Stimulated activated memory B cell treated with anti-CD40 and anti-IgM and Interleukin-4, amounts not matched to agents 10 μg/mL and 1 μg/mL and 100 μg/mL, for 72 hours (primary cell): ENCODE results near the gene FCGBP.
"Not testable (repeated sequence)": the region's sequence is repeated elsewhere in the genome, so short reads cannot be mapped to it uniquely, and the experiment has no call there.

Experiments
- ATAC-seq: fragments of 150-1000 bp; cut with Tn5 transposase; 2 replicates; pipeline ENCODE4 v1.10.0; 2021
- H3K27ac Mint-ChIP-seq: one replicate; pipeline ENCODE4 v1.8.0; 2022; ENCODE audit warnings: mild to moderate bottlenecking, mixed read lengths
- H3K27me3 Mint-ChIP-seq: one replicate; pipeline ENCODE4 v1.8.0; 2022; ENCODE audit warnings: mixed read lengths
- H3K36me3 Mint-ChIP-seq: one replicate; pipeline ENCODE4 v1.8.0; 2022; ENCODE audit warnings: mixed read lengths
- H3K4me1 Mint-ChIP-seq: one replicate; pipeline ENCODE4 v1.8.0; 2022; ENCODE audit warnings: mixed read lengths
- H3K4me3 Mint-ChIP-seq: one replicate; pipeline ENCODE4 v1.8.0; 2022; ENCODE audit warnings: mild to moderate bottlenecking, moderate library complexity, mixed read lengths
- H3K9me3 Mint-ChIP-seq: one replicate; pipeline ENCODE4 v1.8.0; 2022; ENCODE audit warnings: mixed read lengths

Gene FCGBP

DNA sequence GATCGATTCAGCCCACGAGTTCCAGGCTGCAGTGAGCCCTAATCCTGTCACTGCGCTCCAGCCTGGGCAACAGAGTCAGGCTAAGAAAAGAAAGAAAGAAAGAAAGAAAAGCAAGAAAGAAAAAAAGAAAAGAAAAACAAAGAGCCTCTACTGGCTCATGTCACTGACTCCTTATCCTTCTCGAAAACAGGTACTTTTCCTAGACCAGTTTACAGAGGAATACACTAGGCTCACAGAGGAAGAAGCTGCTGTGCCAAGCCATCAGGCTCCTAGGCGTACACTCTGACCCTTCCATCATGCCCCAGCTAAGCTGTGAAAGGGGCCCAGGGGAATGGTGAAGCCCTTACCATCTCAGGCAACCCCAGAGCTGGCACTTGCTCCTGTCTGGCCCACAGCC, 41.9 kb downstream of the FCGBP start:
- not testable (repeated sequence) for H3K9me3 Mint-ChIP-seq, H3K27me3 Mint-ChIP-seq, H3K4me3 Mint-ChIP-seq, H3K36me3 Mint-ChIP-seq, H3K27ac Mint-ChIP-seq, H3K4me1 Mint-ChIP-seq, ATAC-seq

DNA sequence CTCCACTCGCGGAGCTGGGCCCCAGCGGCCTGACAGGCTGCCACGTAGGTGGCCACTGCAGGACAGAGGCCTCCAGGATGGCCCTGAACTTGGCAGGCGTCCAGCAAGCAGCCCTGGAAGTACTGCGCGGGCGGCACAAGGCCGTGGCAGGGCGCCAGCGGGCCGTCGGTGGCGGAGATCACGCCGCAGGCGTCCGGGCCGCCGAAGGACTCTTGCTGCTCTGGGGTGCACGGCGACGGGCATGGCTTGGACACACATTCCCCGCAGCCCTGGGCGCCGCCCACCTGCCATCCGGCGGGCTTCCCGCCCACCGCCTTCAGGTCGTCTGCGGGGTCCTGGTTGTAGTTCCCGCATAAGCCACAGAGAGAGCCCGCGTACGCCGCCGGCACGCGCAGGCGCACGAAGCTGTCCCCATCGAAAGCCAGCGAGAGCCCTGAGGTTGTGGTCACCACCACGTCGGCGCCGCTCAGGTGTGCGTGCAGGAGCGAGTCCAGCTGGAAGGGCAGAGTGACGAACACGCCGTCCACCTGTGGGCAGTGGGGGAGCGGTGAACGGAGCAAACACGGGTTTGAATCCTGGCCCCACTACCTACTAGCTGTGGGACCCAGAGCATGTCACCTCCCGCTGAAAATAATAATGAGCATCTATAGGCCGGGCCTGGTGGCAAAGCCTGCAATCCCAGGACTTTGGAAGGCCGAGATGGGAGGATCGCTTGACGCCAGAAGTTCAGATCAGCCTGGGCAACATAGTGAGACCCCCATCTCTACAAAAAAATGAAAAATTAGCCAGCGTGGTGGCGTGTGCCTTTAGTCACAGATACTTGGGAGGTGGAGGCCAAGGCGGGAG, 42.6 kb downstream of the FCGBP start:
- not testable (repeated sequence) for H3K9me3 Mint-ChIP-seq, H3K27ac Mint-ChIP-seq, H3K27me3 Mint-ChIP-seq, H3K4me1 Mint-ChIP-seq, H3K4me3 Mint-ChIP-seq, H3K36me3 Mint-ChIP-seq
- ATAC-seq = peak; percentile 25

DNA sequence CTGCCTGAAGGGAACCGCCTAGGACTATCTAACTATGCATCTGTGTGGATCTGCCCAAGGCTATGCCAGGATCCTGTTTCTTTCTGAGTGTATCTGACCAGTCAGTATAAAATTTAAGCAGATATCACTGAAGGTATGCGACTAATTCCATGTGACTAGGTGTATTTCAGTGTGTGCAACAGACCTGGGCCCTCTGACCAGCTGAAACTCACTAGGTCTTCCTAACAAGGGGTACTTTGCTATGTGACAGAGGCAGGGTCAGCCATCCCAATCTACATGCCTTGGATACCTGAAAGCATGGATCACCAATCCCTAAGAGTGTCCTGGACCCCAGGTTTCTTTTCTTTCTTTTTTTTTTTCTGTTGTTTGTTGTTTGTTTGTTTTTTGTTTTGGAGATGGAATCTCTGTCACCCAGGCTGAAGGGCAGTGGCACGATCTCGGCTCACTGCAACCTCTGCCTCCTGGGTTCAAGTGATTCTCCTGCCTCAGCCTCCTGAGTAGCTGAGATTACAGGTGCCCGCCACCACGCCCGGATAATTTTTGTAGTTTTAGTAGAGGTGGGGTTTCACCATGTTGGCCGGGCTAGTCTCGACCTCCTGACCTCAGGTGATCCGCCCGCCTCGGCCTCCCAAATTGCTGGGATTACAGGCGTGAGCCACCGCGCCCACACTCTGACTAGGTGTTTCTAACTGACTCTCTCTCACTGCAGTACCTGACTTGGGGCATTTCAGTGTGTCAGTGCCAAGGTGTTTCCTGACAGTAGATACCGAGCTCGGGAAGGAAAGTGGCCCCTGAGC, 43.5 kb downstream of the FCGBP start:
- Mint-ChIP-seq H3K4me3 (no peak overlapping the region), H3K36me3 (no peaks in the 10 kb centered on the region), H3K27ac (no peak overlapping the region), H3K9me3 (no peaks in the 10 kb centered on the region), H3K4me1 (no peaks in the 10 kb centered on the region), H3K27me3 (peaks cover 8% of the 10 kb centered on the region)
- ATAC-seq = no peak

DNA sequence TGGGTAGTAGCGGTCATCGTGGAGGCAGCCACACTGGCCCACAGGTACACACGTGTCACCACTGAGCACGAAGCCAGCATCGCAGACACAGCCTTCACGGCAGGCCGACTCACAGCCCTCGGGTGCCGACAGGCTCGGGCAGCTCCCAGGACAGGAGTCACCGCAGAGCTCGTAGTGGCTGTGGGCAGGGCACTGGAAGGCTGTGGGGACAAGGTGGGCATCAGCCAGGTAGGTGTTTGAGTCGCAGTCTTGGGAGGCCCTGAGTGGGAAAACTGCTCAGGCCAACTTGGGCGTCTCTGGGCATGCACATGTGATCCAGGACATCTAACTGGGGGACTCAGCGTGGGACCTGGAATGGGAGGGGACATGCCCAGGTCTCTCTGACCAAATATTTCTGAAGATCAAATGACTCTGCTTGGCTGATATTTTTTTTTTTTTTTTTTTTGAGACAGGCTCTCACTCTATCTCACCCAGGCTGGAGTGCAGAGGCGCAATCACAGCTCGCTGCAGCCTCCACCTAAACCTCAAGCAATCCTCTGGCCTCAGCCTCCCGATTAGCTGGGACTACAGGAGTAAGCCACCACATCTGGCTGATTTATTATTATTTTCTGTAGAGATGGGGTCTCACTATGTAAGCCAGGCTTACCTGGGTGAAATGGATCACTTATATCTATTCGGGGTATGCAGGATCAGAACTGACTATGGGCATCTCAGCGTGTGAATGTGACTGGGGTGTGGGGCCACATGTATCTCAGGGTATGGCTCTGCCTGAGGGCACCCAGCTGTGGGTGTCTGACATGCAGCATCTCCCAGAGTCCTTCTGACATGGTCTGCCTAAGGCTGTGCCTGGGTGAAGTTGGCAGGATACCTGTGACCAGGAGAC, 44.3 kb downstream of the FCGBP start:
- H3K4me3 Mint-ChIP-seq, H3K36me3 Mint-ChIP-seq, H3K27ac Mint-ChIP-seq, H3K4me1 Mint-ChIP-seq, H3K27me3 Mint-ChIP-seq, H3K9me3 Mint-ChIP-seq: not testable (repeated sequence)
- ATAC-seq = peak; percentile 4

DNA sequence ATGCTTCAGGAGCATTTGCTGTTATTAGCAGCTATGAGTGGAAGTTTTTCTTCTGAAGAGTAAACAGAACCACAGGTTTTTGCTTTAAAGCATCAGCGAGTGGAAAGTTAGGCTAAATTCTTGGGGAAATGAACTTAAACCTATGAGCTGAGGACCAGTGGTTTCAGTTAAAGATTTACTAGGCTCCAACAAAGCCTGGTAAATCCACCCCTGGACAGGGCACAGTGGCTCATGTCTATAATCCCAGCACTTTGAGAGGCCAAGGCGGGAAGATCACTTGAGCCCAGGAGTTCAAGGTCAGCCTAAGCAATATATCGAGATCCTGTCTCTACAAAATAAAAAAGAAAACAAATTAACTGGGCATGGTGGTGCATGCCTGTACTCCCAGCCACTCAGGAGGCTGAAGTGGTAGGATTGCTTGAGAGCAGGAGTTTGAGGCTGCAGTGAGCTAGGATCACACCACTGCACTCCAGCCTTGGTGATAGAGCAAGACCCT, 46.9 kb downstream of the FCGBP start:
- H3K27ac Mint-ChIP-seq, H3K9me3 Mint-ChIP-seq, H3K4me1 Mint-ChIP-seq, H3K36me3 Mint-ChIP-seq, ATAC-seq, H3K4me3 Mint-ChIP-seq, H3K27me3 Mint-ChIP-seq: not testable (repeated sequence)

- not testable (repeated sequence) for H3K27me3 Mint-ChIP-seq, H3K27ac Mint-ChIP-seq, H3K4me3 Mint-ChIP-seq, H3K9me3 Mint-ChIP-seq, H3K4me1 Mint-ChIP-seq, ATAC-seq, H3K36me3 Mint-ChIP-seq
Observed at GRCh38 chr19:39885821-39886554, 48.4 kb downstream of the FCGBP start.

GRCh38 chr19:39884721-39885120, 49.7 kb downstream of the FCGBP start:
- H3K4me1 Mint-ChIP-seq, H3K4me3 Mint-ChIP-seq, H3K27ac Mint-ChIP-seq, ATAC-seq, H3K36me3 Mint-ChIP-seq, H3K9me3 Mint-ChIP-seq, H3K27me3 Mint-ChIP-seq: not testable (repeated sequence)
